ENCODE results near the gene AKAP11. TPM values are rescaled to one million over a fixed set of nuclear protein-coding genes. Genes with fewer than 3 reads are reported as not detected.

The AKAP11 gene
- polyA plus RNA-seq, 1 donor (not counting 4 experiments of a cell fraction or from before 2014, with no cell fraction given) = 17.4 TPM

DNA sequence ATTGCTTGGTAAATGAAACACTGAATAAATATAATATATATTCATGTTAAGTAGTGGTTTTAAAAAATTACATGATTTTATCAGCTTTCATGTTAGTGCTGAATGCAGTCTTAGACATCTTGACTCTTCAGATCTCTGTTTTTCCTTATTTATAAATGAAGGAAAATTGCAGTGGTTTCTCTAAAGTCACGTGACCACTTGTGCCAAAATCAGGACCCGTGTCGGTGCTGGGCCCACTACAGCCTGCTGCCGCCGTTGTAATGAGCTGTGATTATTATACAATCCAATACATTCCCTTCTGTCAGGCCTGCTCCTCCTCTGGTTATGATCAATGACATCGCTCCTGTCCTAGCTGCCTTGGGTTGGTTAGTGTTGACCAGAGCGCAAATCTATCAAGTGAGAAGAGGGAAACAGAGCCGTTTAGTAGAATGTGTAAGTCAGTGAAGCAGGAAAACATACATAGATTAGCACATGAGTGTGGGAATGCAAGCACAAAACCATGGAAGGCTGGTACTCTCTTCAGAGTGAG, 88.2 kb downstream of the AKAP11 start:
- dilution Hi-C loops (cut with MboI; ENCODE audit: extremely low pct_ligation_motif_present, low sequenced_read_pairs) = no loop called here
- no peaks in the 10 kb centered on the region for H4K20me1 ChIP-seq (ENCODE audit: control insufficient read depth, extremely low read depth, insufficient read depth, low read length)
- no peaks in the 10 kb centered on the region for H3K79me2 ChIP-seq (ENCODE audit: control insufficient read depth, insufficient read depth, low read length)
- H3K4me3 ChIP-seq (ENCODE audit: control insufficient read depth in 2 of 3, extremely low read depth in 1 of 3, insufficient read depth in 2 of 3, low read depth in 1 of 3, low read length in 3 of 3) = no peak overlapping the region
- DNase-seq (ENCODE audit: low read depth, low spot score) = no peak
- H3K9me1 ChIP-seq (ENCODE audit: control insufficient read depth, extremely low read depth, insufficient read depth, low read length) = no peaks in the 10 kb centered on the region
- TF ChIP-seq, protein P1, sequence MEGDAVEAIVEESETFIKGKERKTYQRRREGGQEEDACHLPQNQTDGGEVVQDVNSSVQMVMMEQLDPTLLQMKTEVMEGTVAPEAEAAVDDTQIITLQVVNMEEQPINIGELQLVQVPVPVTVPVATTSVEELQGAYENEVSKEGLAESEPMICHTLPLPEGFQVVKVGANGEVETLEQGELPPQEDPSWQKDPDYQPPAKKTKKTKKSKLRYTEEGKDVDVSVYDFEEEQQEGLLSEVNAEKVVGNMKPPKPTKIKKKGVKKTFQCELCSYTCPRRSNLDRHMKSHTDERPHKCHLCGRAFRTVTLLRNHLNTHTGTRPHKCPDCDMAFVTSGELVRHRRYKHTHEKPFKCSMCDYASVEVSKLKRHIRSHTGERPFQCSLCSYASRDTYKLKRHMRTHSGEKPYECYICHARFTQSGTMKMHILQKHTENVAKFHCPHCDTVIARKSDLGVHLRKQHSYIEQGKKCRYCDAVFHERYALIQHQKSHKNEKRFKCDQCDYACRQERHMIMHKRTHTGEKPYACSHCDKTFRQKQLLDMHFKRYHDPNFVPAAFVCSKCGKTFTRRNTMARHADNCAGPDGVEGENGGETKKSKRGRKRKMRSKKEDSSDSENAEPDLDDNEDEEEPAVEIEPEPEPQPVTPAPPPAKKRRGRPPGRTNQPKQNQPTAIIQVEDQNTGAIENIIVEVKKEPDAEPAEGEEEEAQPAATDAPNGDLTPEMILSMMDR (optimal IDR thresholded peaks at IDR 0.05 in 1 of 3, IDR thresholded peaks at IDR 0.05 in 1 of 3, conservative IDR thresholded peaks at IDR 0.05 in 1 of 3; ENCODE audit: extremely low read depth in 1 of 3, insufficient read depth in 2 of 3, low read length in 3 of 3) = no peak
- no peak for TF ChIP-seq EZH2 (IDR thresholded peaks at IDR 0.05; ENCODE audit: low read length)
- no peak overlapping the region for H2AFZ ChIP-seq (ENCODE audit: control insufficient read depth, low read length)
- H3K9me3 ChIP-seq (ENCODE audit: control insufficient read depth, low read depth, low read length) = no peaks in the 10 kb centered on the region
- peaks cover 11% of the 10 kb centered on the region for H3K4me1 ChIP-seq (ENCODE audit: control insufficient read depth, extremely low read depth, insufficient read depth, low read length)
- no peaks in the 10 kb centered on the region for H3K36me3 ChIP-seq (ENCODE audit: control insufficient read depth in 2 of 2, extremely low read depth in 1 of 2, insufficient read depth in 2 of 2, low read length in 2 of 2)
- H3K4me2 ChIP-seq (ENCODE audit: control insufficient read depth, extremely low read depth, insufficient read depth, low read depth, low read length) = no peak overlapping the region
- no peaks in the 10 kb centered on the region for H3K27me3 ChIP-seq (ENCODE audit: control insufficient read depth, extremely low read depth, insufficient read depth, low read length)
- H3K27ac ChIP-seq (ENCODE audit: control insufficient read depth, insufficient read depth, low read length) = no peak overlapping the region
- no peak overlapping the region for H3K9ac ChIP-seq (ENCODE audit: control insufficient read depth, extremely low read depth, insufficient read depth, low read length)
- no peak for FAIRE-seq

DNA sequence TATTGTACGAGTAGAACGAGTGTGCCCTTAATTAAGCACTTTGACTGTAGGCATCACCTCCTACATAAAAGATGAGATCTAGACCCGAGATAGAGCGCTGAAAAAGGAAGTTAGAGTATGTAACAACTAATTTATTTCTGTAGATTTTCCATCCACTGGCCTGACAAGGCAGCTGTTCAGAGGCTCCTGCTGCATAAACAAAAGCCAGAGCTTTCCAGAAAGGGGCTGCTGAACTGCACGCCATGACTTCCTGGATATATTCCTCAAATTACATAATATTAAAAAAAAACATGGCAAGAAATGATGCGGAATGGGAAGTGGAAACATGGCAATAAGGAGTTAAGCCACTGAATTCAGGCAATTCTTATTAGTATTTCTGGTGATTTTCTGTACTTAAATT, 89.7 kb downstream of the AKAP11 start:
- no peak overlapping the region for H2AFZ ChIP-seq (ENCODE audit: control insufficient read depth, low read length)
- no peaks in the 10 kb centered on the region for H3K79me2 ChIP-seq (ENCODE audit: control insufficient read depth, insufficient read depth, low read length)
- H3K4me3 ChIP-seq (ENCODE audit: control insufficient read depth in 2 of 3, extremely low read depth in 1 of 3, insufficient read depth in 2 of 3, low read depth in 1 of 3, low read length in 3 of 3) = no peak overlapping the region
- no peaks in the 10 kb centered on the region for H4K20me1 ChIP-seq (ENCODE audit: control insufficient read depth, extremely low read depth, insufficient read depth, low read length)
- FAIRE-seq (no peak), DNase-seq (ENCODE audit: low read depth, low spot score) (no peak)
- dilution Hi-C loops (cut with MboI; ENCODE audit: extremely low pct_ligation_motif_present, low sequenced_read_pairs) = no loop called here
- H3K9me1 ChIP-seq (ENCODE audit: control insufficient read depth, extremely low read depth, insufficient read depth, low read length) = no peaks in the 10 kb centered on the region
- no peak for TF ChIP-seq EZH2 (IDR thresholded peaks at IDR 0.05; ENCODE audit: low read length)
- TF ChIP-seq, protein P1 (optimal IDR thresholded peaks at IDR 0.05 in 1 of 3, IDR thresholded peaks at IDR 0.05 in 1 of 3, conservative IDR thresholded peaks at IDR 0.05 in 1 of 3; ENCODE audit: extremely low read depth in 1 of 3, insufficient read depth in 2 of 3, low read length in 3 of 3) = no peak
- H3K4me1 ChIP-seq (ENCODE audit: control insufficient read depth, extremely low read depth, insufficient read depth, low read length) = peaks cover 11% of the 10 kb centered on the region
- H3K4me2 ChIP-seq (ENCODE audit: control insufficient read depth, extremely low read depth, insufficient read depth, low read depth, low read length) = no peak overlapping the region
- H3K36me3 ChIP-seq (ENCODE audit: control insufficient read depth in 2 of 2, extremely low read depth in 1 of 2, insufficient read depth in 2 of 2, low read length in 2 of 2) = no peaks in the 10 kb centered on the region
- no peaks in the 10 kb centered on the region for H3K27me3 ChIP-seq (ENCODE audit: control insufficient read depth, extremely low read depth, insufficient read depth, low read length)
- H3K9me3 ChIP-seq (ENCODE audit: control insufficient read depth, low read depth, low read length) = no peaks in the 10 kb centered on the region
- H3K27ac ChIP-seq (ENCODE audit: control insufficient read depth, insufficient read depth, low read length) = no peak overlapping the region
- H3K9ac ChIP-seq (ENCODE audit: control insufficient read depth, extremely low read depth, insufficient read depth, low read length) = no peak overlapping the region
